Fibroblast of mammary gland (primary cell): ENCODE results near the gene TXK.
A peak's percentile ranks its signal among the peaks of the same experiment; 100 is the strongest.

Experiments
- DNase-seq: peaks from one replicate; pipeline ENCODE4 v3.0.0-alpha.2; 2010; ENCODE audit warnings: low read depth
- H3K4me3 ChIP-seq: 2 replicates; pipeline ENCODE4 v1.5.1; 2011; ENCODE audit warnings: low read depth, mild to moderate bottlenecking, low read length, moderate library complexity; ENCODE audit not compliant: control insufficient read depth
- TF ChIP-seq, protein P1 (sequence below): conservative IDR thresholded peaks from 2 replicates; pipeline ENCODE4 v1.5.1; 2011; ENCODE audit warnings: low read depth, low read length, inconsistent platforms; ENCODE audit not compliant: control insufficient read depth, insufficient read depth

The TXK gene

DNA sequence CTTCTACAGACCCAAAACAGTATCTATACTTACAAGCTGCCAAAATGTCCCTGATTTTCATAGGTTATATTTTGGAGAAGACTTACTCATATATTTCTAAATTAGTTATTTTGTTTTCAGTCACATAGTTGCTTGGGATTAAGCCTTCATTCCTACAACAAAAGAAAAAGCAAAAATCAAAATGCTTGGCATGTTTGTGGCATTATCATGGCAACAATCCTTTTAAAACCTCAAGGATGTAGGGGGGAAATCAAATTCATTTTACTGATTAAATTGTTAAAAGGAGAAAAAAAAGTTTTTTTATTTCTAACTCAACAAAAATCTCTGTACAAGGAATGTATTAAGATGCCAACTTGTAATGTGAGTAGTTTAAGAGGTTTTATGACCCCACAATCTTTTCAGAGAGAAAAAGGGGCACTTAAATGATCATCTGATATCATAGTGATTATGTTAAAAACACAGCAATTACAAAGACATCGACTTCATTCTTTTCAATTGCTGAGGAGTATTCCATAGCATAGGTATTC lies 23.5 kb downstream of the TXK start:
- TF ChIP-seq, protein P1, sequence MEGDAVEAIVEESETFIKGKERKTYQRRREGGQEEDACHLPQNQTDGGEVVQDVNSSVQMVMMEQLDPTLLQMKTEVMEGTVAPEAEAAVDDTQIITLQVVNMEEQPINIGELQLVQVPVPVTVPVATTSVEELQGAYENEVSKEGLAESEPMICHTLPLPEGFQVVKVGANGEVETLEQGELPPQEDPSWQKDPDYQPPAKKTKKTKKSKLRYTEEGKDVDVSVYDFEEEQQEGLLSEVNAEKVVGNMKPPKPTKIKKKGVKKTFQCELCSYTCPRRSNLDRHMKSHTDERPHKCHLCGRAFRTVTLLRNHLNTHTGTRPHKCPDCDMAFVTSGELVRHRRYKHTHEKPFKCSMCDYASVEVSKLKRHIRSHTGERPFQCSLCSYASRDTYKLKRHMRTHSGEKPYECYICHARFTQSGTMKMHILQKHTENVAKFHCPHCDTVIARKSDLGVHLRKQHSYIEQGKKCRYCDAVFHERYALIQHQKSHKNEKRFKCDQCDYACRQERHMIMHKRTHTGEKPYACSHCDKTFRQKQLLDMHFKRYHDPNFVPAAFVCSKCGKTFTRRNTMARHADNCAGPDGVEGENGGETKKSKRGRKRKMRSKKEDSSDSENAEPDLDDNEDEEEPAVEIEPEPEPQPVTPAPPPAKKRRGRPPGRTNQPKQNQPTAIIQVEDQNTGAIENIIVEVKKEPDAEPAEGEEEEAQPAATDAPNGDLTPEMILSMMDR = no peak
- no peak for DNase-seq
- no peak overlapping the region for H3K4me3 ChIP-seq

DNA sequence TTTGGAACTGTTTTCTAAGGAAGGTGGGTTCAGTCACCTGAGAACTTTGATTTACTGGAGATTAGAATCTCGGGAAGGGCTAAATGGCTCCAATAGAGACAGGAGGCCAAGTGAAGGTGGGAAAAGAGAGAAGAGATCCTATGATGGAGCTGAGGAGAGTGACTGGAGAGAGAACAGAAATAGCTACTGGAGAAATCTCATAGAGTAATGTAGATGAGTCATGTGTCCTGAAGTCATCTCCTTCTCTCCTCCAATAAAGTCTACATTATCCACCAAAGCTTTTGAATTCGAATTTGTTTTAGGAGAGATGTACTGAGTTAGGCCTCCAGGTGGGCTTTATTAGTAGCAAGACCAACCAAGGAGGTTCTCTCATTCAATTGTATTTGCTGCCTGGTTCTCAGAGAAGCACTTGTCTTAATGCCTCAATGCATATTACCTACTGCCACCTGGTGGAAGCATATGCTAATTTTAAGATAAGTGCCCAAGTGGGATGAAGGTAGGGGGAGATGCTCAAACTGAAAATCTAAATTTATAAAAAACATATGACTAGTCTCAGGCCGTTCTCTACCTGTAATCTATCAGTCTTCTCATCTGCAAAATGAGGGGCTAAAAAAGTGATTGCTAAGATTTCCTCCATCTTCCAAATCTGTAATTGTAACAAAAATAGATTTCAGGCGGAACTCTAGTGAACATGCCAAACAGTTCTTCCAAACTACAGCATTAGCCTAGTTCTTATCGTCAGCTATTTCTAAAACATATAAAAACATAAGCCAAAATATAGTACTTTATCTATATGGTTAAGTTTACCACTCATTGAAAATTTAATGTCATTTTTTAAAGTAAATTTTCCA lies 24.4 kb downstream of the TXK start:
- peak; percentile 49 for DNase-seq
- TF ChIP-seq, protein P1 = peak; percentile 65

DNA sequence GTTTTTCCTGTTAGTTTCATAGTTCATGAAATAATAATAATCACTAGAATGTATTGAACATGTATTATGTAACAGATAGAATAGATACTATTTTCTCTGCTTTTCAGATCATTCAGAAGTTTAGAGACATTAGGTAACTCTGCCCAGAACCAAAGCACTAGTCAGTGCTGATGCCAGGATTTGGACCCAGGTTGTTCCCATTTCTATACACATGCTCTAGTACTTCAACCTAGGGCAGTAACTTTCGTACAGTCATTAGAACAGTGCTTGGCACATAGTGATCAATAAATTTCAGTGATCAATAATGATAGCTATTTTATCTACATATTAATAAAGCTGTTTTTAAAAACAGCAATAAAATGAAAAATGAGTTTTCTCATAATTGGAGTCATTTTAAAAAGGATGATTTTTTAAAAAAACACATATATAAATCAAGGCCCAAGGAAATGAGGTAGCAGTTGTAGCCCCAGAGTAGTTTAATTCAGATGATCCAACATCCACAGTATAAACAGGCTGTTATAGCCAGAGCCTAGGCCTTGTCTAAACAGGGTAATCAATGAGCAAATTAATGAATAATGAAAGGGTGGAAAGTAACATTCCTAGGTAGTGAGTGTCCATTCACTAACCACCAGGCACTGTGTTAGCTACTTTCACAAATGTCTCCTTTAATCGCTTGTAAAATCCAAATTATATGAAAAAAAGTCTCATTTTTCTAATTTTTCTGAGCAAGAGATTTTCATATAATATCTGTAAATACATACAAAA lies 25.6 kb downstream of the TXK start:
- H3K4me3 ChIP-seq = no peak overlapping the region
- no peak for DNase-seq
- TF ChIP-seq, protein P1 = no peak

More for the DNA sequence above, 24.4 kb downstream of the TXK start:
- no peak overlapping the region for H3K4me3 ChIP-seq

DNA sequence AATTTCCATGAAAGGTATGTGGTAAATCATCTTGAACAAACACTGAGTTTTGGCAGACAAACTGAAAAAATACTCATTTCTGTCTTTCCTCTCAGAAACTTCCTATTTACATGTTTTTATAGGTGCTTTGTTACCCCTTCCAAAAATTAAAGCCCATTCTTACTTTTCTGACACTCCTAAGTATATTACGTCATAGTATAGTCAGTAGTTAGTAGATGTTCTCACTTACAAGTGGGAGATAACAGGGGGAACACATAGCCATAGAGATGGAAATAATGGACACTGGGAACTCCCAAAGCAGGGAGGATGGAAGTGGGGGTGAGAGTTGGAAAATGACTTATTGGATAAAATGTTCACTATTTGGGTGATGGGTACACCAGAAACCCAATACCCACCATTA lies 28.8 kb downstream of the TXK start:
- H3K4me3 ChIP-seq = no peak overlapping the region
- TF ChIP-seq, protein P1 = no peak
- no peak for DNase-seq

DNA sequence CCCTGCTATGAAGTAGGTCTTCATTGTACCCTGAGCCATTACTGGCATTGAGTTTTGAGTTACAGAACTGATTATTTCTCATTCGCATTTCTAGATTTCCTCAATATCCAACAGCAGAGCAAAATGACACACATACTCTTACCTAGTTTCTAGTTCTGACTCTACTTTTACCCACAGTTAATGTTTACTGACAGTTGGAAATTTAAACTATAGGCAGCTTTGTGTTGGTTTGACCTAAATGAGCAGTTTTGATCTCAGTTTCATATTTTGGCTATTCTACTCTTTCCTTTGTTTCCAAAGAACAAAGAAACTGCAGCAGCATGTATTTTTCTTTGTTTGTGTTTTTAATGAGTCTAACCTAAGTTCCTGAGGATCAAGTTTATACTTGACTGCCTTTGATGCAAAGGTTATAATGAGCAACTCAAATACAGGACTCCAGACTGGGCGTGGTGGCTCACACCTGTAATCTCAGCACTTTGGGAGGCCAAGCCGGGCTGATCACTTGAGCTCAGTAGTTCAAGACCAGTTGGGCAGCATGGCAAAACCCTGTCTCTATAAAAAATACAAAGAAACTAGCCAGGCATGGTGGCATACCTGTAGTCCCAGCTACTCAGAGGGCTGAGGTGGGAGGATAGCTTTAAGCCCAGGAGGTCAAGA lies 30.4 kb downstream of the TXK start:
- no peak for DNase-seq
- TF ChIP-seq, protein P1 = no peak
- no peak overlapping the region for H3K4me3 ChIP-seq

DNA sequence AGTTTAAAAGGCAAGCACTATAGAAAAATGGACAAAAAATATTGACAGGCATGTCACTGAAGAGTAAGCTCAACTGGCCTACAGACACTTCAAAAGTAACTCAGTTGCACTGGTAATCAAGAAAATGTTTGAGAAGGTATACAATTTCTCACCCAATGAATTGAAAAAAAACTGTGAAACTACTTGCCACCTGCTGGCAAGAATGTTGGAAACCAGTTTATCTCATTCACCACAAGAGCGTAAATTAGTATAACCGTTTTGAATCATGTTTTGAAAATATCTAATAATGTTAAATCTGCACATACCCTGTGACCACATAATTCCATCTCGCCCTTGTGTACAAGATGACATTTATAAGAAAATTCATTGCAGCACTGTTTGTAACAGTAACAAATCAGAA lies 31.7 kb downstream of the TXK start:
- DNase-seq = no peak
- TF ChIP-seq, protein P1 = peak; percentile 5
- H3K4me3 ChIP-seq = no peak overlapping the region
